Measurements from ENCODE around the gene UBE2I.

DNA sequence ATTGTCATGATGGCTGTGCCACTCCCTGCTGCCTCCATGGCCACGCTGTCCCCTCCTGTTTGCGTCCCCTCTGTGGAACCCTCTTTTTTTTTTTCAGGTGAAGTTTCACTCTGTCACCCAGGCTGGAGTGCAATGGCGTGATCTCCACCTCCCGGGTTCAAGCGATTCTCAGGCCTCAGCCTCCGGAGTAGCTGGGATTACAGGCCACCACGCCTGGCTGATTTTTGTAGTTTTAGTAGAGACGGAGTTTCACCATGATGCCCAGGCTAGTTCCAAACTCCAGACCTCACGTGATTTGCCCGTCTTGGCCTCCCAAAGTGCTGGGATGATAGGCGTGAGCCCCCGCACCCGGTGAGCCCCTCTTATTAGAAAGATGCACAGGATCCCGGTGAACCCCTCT lies 11.0 kb upstream of the UBE2I start:
- TF ChIP-seq, protein P1, sequence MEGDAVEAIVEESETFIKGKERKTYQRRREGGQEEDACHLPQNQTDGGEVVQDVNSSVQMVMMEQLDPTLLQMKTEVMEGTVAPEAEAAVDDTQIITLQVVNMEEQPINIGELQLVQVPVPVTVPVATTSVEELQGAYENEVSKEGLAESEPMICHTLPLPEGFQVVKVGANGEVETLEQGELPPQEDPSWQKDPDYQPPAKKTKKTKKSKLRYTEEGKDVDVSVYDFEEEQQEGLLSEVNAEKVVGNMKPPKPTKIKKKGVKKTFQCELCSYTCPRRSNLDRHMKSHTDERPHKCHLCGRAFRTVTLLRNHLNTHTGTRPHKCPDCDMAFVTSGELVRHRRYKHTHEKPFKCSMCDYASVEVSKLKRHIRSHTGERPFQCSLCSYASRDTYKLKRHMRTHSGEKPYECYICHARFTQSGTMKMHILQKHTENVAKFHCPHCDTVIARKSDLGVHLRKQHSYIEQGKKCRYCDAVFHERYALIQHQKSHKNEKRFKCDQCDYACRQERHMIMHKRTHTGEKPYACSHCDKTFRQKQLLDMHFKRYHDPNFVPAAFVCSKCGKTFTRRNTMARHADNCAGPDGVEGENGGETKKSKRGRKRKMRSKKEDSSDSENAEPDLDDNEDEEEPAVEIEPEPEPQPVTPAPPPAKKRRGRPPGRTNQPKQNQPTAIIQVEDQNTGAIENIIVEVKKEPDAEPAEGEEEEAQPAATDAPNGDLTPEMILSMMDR (IDR thresholded peaks at IDR 0.05), result no peak
- TF ChIP-seq SIN3A (IDR thresholded peaks at IDR 0.05; ENCODE audit: borderline replicate concordance, insufficient read depth, low read depth, low read length), result no peak
- TF ChIP-seq POLR2AphosphoS5 (IDR thresholded peaks at IDR 0.05; ENCODE audit: low read depth, low read length), result no peak
